NCI-H1417 (cell line): ENCODE data around the gene KCNIP2.
A peak's percentile ranks its signal among the peaks of the same experiment; 100 is the strongest.

Source experiments
- DNase-seq, 3 experiments: peaks; one replicate each; lab custom pipeline; 2025; lab: John Stamatoyannopoulos, UW

The KCNIP2 gene

DNA sequence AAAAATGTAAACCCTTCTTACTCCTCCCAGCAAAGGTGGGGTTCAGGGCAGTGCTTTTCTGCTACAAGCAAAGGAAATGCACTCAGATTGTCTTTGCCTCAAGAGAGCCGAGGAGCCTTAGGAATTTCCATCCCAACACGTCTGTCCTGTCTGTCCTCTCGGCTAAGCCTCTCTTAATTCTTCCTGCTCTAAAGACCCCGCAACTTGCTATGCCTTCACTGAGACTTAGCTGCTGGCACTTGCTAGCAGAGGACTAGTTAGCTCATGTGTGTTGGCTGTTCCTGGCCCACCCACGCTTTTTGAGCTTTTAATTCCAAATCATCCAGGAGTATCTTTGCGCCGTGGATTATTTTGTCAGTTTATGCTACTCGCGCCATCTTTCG, 59.9 kb downstream of the KCNIP2 start:
- DNase-seq = no peak

GRCh38 chr10:101782811-101783735, 60.5 kb downstream of the KCNIP2 start, which contains the start of gene NPM3:
Gene NPM3, minus strand, starts transcription at chr10:101783446. Its CDS starts 56 bp downstream, at chr10:101783390.
- DNase-seq = peak; percentile 70 to 79 (median 71)

- no peak for DNase-seq
These were observed 61.4 kb downstream of the KCNIP2 start for GRCh38 chr10:101781984-101782810.

DNA sequence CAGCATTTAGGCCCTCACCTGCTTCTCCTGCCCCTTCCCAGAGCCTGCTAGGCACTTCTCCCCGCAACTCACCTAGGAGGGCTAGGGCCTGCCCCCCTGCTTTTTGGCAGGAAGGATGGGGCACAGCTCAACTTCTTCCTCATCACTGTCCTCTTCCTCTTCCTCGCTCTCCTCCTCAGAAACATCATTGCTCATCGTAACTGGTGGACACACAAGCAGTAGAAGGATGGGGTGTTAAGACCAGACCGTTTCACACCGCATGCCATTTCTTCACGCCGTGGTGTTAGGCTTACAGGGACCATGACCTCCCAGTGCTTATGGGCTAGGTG, 62.0 kb downstream of the KCNIP2 start:
- DNase-seq = no peak

DNA sequence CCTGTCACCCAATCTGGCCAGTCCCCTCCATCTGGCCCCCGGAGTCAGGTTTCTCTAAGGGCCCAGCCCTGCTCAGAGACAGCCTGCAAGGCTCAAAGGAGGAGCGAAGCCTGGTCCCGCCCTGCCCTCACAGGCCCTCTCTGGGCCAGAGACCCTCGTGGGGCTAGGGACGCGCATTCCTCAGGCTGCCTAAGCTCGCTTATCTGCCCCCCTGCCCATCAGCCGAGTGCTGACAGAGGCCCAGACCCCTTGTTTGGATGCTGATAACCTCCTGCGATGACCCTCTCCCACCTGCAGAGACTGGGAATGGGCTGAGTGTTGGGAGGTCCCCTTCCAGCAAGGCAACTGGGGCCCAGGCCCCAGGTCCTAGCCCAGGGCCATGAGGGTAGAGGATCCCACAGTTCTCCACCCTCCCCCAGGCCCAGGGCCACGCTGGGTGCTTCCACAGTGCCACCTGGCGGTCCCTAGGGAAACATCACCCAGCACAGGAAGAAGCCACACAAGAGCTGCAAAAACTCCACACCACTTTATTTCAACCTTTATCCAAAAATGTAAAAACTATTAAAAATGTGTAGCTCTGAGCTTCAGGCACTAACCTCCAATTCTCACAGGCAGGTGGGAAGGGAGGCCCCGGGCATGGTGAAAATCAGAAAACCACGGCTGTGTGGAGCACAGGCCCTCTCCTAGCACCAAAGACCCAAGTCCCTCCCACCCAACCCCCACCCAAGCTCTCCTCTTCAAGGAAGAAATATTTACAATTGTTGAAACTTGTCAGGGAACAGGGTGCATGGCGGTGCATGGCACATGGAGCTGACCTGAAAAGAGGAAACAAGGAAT, 62.6 kb downstream of the KCNIP2 start:
- peak; percentile 17 to 60 (median 19) for DNase-seq

DNA sequence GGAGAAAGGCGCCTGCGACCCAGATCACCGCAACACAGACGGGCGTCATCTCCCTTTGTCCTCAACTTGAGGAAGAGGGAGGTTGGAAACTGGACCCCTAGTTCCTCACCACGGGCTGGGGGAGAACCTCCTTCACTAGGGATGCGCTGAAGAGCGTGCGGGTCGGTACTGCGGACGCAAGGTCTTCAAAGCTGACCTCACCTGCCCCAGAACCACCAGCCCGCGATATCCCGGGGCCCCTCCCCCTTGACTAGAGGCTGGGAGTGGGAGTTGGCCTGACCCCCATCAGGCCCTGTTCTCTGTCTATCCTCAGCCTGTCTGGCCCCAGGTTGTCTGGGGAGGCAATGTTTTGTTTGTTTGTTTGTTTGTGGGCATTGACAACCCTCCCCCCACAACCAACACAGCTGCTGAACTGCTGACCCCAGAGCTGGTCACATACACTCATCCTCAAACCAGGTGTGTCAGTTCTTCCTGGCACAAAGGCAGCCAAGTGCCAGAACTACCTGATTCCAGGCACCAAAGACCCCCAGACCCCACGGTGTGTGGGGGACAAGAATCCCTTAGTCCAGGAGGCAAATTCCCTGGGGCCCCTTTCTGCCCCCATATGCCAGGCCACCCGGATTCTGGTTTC, 63.3 kb downstream of the KCNIP2 start:
- no peak for DNase-seq

DNA sequence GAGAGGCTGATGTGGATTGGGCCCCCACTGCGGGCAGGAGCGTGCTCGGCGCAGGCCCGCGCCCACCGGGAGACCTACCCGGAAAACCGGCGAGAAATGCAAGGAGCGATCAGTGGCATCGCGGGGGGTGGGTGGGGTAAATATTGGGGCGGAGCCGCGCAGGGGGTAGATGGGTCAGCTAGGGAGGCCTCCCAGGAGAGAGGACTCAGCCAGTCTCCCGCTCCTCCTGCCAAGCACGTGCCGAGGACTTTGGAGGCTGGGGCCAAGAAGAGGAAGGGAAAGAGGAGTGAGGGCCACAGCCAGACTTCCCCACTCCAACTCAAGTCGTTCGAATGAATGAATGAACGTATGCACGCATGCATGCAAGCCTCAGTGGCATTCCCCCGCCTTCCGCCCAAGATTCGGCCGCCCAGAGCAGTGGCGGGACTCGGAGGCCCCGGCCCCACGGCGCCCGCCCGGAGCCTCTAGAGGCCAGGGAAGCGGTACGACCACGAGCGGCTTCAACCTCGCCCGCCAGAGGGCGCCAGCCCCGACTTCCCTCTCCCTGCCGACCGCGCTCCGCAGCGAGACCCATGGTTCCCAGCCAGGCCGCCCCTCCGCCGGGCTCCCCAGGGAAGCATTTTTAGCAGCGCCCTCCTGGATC, 63.9 kb downstream of the KCNIP2 start:
- peak in 1 of 3 experiments; percentile 56 for DNase-seq

- DNase-seq = peak in 1 of 3 experiments; percentile 19
These were observed 64.6 kb downstream of the KCNIP2 start for GRCh38 chr10:101778781-101779543.

GRCh38 chr10:101778151-101778780, 65.3 kb downstream of the KCNIP2 start:
- DNase-seq = no peak

DNA sequence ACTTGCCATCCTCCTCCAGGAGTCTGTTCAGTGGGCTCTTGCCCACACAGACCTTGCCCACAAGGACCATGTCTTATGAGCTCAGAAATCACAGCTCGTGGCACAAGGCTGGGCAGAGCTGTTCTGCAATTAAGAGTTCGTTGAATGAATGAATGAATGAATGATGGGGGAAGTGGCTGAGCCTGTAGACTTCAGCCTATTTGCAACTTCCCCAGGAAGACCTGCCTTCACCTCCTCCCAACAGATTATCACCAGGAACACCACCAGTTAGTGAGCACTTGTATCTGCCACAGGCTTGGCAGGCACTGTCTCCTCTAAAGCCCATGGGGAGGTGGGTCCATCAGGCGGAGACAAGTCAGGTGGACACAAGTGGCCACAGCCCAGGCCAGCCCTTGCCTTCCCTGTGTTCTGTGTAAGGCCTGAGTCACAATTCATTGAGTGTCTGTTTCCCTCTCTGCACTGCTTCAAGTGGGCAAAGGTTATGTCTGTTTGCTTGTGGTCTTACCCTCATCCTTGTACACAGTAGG, 65.9 kb downstream of the KCNIP2 start:
- no peak for DNase-seq

DNA sequence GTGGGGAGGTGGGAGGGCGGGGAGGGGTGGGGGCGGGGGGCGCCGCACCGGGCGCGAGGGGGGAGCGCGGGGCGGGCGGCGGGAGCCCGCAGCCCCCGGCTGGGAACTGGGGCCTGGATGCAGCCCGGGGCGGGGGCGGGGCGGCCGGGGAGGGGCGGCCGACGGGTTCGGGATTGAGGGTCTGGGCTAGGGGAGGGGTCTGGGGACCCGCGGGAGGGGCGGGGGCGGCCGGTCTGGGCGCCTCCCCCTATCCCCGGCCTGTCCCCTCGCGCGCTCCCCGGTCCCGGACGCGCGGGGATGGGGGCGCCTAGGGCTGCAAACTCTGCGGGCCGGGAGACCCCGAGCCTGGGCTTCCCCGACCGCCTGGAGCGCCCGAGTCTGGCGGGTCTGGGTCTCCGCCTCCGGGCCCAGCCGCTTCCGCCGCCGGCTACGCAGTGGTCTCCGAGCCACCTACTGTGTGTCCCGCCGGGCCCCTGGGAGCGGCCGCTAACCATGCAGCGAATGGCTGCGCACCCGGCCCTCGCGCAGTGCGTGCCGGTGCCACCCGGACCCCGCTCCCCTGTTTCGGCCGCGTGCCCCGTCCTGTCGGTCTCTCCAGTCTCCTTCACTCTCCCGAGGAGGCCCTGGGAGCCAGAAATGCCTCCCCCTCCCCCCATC, 67.3 kb downstream of the KCNIP2 start:
- DNase-seq = no peak
